Testis (tissue), 2 donors: ENCODE measurements around the gene PRSS37.

ENCODE experiments used
- POLR2A ChIP-seq: fragments of 450-650 bp; IDR thresholded peaks from one replicate; pipeline ENCODE4 v1.6.1; 2017; ENCODE audit warnings: antibody characterized with exemption, mild to moderate bottlenecking, moderate library complexity
- TF ChIP-seq, protein P1 (sequence below), 3 experiments: fragments of 450-650 bp in 2 of 3; fragments of 200-600 bp in 1 of 3; sonication (generic) in 1 of 3; IDR thresholded peaks; one replicate each; pipeline ENCODE4 v1.5.1; 2016 to 2019; ENCODE audit warnings: antibody characterized with exemption in 3 of 3, mild to moderate bottlenecking in 2 of 3, moderate library complexity in 1 of 3

DNA sequence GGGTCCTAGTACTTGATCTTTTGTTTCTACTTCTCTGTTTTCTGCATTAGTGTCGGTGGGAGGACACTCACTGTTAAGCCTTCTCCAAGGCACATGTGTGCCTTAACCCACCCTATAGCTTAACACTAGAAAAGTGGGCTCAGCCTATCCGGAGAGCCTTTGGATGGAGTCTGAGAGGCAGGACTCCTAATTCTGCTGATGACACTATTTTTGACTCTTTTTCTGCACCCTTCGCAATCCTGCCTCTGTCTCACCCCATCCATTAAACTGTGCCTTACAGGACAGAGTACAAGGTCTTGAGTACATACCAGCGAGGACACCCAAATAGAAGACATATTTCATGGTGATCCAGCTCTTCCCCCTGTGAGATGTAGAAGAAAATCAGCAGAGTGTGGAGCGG lies 577 bp downstream of the PRSS37 start:
- TF ChIP-seq, protein P1, sequence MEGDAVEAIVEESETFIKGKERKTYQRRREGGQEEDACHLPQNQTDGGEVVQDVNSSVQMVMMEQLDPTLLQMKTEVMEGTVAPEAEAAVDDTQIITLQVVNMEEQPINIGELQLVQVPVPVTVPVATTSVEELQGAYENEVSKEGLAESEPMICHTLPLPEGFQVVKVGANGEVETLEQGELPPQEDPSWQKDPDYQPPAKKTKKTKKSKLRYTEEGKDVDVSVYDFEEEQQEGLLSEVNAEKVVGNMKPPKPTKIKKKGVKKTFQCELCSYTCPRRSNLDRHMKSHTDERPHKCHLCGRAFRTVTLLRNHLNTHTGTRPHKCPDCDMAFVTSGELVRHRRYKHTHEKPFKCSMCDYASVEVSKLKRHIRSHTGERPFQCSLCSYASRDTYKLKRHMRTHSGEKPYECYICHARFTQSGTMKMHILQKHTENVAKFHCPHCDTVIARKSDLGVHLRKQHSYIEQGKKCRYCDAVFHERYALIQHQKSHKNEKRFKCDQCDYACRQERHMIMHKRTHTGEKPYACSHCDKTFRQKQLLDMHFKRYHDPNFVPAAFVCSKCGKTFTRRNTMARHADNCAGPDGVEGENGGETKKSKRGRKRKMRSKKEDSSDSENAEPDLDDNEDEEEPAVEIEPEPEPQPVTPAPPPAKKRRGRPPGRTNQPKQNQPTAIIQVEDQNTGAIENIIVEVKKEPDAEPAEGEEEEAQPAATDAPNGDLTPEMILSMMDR (IDR thresholded peaks at IDR 0.05): no peak
- TF ChIP-seq POLR2A: no peak
